Astrocyte (in vitro differentiated cells and primary cell): ENCODE results near the gene ZER1.

Experiments
- CTCF ChIP-seq: IDR thresholded peaks from 2 replicates; pipeline ENCODE4 v1.5.1; 2011; ENCODE audit warnings: low read depth, mild to moderate bottlenecking, inconsistent platforms, low read length, moderate library complexity; ENCODE audit not compliant: insufficient read depth
- EZH2 ChIP-seq: IDR thresholded peaks from 2 replicates; pipeline ENCODE4 v1.6.1; 2012; ENCODE audit warnings: mild to moderate bottlenecking, low read length, inconsistent platforms; ENCODE audit not compliant: insufficient read depth

- no peak for TF ChIP-seq CTCF
- no peak for TF ChIP-seq EZH2
Observed at GRCh38 chr9:128762671-128763449, 8.9 kb downstream of the ZER1 start.
